HUES64 (cell line): ENCODE results near the gene ATG10.

ENCODE experiments used
- H3K27ac ChIP-seq: 2 replicates; pipeline ENCODE4 v1.7.0; 2013; ENCODE audit warnings: low read depth, low read length, inconsistent platforms
- H3K27me3 ChIP-seq: 2 replicates; pipeline ENCODE4 v1.6.1; 2013; ENCODE audit warnings: mild to moderate bottlenecking, low read length; ENCODE audit not compliant: insufficient read depth
- H3K36me3 ChIP-seq: 2 replicates; pipeline ENCODE4 v1.6.1; 2013; ENCODE audit warnings: mild to moderate bottlenecking, low read length; ENCODE audit not compliant: insufficient read depth
- H3K4me1 ChIP-seq: 2 replicates; pipeline ENCODE4 v1.6.1; 2013; ENCODE audit warnings: mild to moderate bottlenecking, low read length, moderate library complexity; ENCODE audit not compliant: insufficient read depth
- H3K4me3 ChIP-seq: 2 replicates; pipeline ENCODE4 v1.5.1; 2013; ENCODE audit warnings: mild to moderate bottlenecking, low read length, moderate library complexity
- H3K9ac ChIP-seq: 2 replicates; pipeline ENCODE4 v1.6.1; 2013; ENCODE audit warnings: mild to moderate bottlenecking, low read depth, low read length
- H3K9me3 ChIP-seq: 2 replicates; pipeline ENCODE4 v1.6.1; 2013; ENCODE audit warnings: low read depth, low read length; ENCODE audit not compliant: insufficient read depth
- WGBS: fragments of 150-250, 120-280 bp; methylation state at CpG from one replicate; pipeline ENCODE4 v1.1.7; 2013; ENCODE audit warnings: missing lambda C conversion rate; 5-methylcytosine and 5-hydroxymethylcytosine counted together

ATG10 gene

DNA sequence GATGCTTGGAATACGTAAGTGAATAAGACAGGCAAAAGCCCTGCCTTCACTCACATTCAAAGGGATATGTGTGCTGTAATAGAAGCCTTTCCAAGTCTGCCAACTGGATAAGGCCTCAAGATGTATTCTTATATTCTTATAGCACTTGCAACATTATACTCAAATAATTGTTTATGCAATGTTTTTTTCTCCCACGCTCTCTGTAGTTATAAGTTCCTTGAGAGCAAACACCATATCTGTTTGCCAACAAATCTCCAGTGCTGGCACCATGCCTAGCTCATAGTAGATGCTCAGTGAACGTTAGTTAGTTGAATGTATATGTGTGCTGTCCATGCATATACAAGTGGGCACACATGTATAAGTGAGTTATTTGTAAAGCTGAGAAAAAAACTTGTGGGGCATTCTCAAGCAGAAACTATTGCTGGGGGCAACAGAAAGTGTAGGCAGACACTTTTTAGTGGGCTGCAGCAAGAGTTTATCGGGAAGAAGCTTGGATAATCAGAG is 181.2 kb downstream of the ATG10 start:
- H3K9ac ChIP-seq, result no peak overlapping the region
- H3K4me3 ChIP-seq, result no peak overlapping the region
- H3K4me1 ChIP-seq, result peaks cover 19% of the 10 kb centered on the region
- H3K36me3 ChIP-seq, result no peaks in the 10 kb centered on the region
- no peaks in the 10 kb centered on the region for H3K9me3 ChIP-seq
- WGBS, result 93% methylated on average over 4 of the region's 4 CpGs
- H3K27me3 ChIP-seq, result no peaks in the 10 kb centered on the region
- no peak overlapping the region for H3K27ac ChIP-seq

DNA sequence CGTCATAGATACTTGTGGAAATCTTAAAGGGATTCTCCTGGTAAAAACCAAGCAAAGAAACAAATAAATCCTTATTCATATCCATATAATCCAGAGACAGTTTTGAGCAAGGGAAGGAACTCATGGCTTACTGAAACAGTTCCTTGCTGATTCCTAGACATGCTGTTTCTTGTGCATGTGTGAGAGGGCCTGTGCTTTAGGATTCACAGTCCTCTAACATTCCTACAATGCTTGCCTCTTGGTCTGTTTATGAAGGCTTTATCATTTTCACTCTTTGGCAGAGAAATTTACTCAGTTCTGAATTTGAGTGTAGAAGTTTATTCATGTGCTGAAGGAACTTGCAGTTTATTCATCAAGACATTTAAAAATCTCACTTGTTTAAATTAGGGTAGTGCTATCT is 183.0 kb downstream of the ATG10 start:
- Histone ChIP-seq H3K9me3 (no peaks in the 10 kb centered on the region), H3K4me3 (no peak overlapping the region), H3K27ac (no peak overlapping the region), H3K4me1 (peaks cover 19% of the 10 kb centered on the region), H3K9ac (no peak overlapping the region), H3K27me3 (no peaks in the 10 kb centered on the region), H3K36me3 (no peaks in the 10 kb centered on the region)
- WGBS, result 100% methylated on average over 1 of the region's 1 CpG

GRCh38 chr5:82155305-82155704 is 183.5 kb downstream of the ATG10 start:
- WGBS, result 50% methylated on average over 1 of the region's 1 CpG

GRCh38 chr5:82156874-82157273 is 185.1 kb downstream of the ATG10 start:
- no peaks in the 10 kb centered on the region for H3K27me3 ChIP-seq
- H3K9ac ChIP-seq, result no peak overlapping the region
- H3K36me3 ChIP-seq, result no peaks in the 10 kb centered on the region
- H3K4me1 ChIP-seq, result peaks cover 12% of the 10 kb centered on the region
- no peak overlapping the region for H3K27ac ChIP-seq
- WGBS, result 57% methylated on average over 4 of the region's 4 CpGs
- H3K9me3 ChIP-seq, result no peaks in the 10 kb centered on the region
- no peak overlapping the region for H3K4me3 ChIP-seq

More at GRCh38 chr5:82155305-82155704, 183.5 kb downstream of the ATG10 start:
- Histone ChIP-seq H3K9me3 (no peaks in the 10 kb centered on the region), H3K9ac (no peak overlapping the region), H3K27me3 (no peaks in the 10 kb centered on the region), H3K4me1 (peaks cover 15% of the 10 kb centered on the region), H3K27ac (no peak overlapping the region), H3K36me3 (no peaks in the 10 kb centered on the region), H3K4me3 (no peak overlapping the region)

- WGBS, result 100% methylated on average over 1 of the region's 3 CpGs
- peaks cover 17% of the 10 kb centered on the region for H3K4me1 ChIP-seq
- no peak overlapping the region for H3K27ac ChIP-seq
- H3K9me3 ChIP-seq, result no peaks in the 10 kb centered on the region
- no peaks in the 10 kb centered on the region for H3K36me3 ChIP-seq
- no peaks in the 10 kb centered on the region for H3K27me3 ChIP-seq
- no peak overlapping the region for H3K4me3 ChIP-seq
- no peak overlapping the region for H3K9ac ChIP-seq
These were observed 187.1 kb downstream of the ATG10 start for GRCh38 chr5:82158755-82159413.

GRCh38 chr5:82160948-82161347 is 189.1 kb downstream of the ATG10 start:
- no peaks in the 10 kb centered on the region for H3K9me3 ChIP-seq
- H3K9ac ChIP-seq, result no peak overlapping the region
- H3K4me1 ChIP-seq, result peaks cover 38% of the 10 kb centered on the region
- no peaks in the 10 kb centered on the region for H3K27me3 ChIP-seq
- H3K4me3 ChIP-seq, result no peak overlapping the region
- no peak overlapping the region for H3K27ac ChIP-seq
- H3K36me3 ChIP-seq, result no peaks in the 10 kb centered on the region

DNA sequence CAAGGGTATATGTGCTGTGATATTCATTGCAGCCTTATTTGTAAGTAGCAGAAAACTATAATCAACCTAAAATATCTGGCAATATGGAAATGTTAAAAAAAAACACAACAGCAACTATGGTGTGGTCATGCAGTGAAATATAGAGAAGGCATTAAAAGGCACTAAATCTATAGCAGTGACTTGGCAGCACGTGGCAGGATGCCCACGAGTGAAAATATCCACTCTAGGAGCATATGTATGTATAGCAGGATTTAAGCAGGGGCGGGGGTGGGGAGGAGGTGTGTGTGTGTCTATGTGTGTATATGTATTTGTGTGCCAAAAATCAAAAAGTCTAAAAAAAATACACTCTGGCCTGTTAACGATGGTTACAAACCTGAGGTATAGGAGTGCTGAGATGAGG is 190.8 kb downstream of the ATG10 start:
- Histone ChIP-seq H3K36me3 (no peaks in the 10 kb centered on the region), H3K4me3 (no peak overlapping the region), H3K27ac (no peak overlapping the region), H3K4me1 (peaks cover 41% of the 10 kb centered on the region), H3K27me3 (no peaks in the 10 kb centered on the region), H3K9me3 (no peaks in the 10 kb centered on the region), H3K9ac (no peak overlapping the region)
- WGBS, result 92% methylated on average over 4 of the region's 4 CpGs

DNA sequence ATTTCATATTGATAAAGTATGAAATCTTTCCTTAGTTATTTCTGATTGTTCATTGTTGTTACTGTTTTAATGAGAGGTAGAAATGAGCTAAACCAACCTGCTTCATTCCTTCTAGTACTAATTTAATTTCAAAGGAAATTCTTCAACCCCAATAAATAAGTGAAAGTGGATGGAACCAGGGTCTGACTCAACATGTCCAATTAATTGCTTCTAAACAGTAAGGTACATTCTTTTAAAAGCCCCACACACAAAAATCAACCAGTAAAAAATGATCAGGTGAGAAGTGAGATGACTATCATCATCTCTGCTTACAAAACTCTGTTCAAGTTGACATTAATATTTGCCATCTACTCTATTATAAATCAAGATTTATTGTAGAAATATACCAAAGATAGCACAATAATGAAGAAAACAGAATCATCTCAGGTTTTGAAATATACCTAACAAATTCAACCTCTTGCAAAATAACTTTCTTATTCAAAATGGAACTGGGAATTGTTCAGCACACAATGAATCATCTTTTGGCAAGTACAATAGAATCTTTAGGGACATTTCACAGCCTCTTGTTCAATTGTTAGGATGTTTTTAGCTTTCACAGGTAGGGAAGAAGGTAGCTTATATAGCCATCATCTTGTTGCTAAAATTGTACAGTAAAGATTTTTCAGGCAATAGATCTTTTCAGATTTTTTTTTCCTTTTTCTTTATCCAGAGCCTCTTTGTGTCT is 191.8 kb downstream of the ATG10 start:
- Histone ChIP-seq H3K4me1 (peaks cover 52% of the 10 kb centered on the region), H3K4me3 (no peak overlapping the region)

DNA sequence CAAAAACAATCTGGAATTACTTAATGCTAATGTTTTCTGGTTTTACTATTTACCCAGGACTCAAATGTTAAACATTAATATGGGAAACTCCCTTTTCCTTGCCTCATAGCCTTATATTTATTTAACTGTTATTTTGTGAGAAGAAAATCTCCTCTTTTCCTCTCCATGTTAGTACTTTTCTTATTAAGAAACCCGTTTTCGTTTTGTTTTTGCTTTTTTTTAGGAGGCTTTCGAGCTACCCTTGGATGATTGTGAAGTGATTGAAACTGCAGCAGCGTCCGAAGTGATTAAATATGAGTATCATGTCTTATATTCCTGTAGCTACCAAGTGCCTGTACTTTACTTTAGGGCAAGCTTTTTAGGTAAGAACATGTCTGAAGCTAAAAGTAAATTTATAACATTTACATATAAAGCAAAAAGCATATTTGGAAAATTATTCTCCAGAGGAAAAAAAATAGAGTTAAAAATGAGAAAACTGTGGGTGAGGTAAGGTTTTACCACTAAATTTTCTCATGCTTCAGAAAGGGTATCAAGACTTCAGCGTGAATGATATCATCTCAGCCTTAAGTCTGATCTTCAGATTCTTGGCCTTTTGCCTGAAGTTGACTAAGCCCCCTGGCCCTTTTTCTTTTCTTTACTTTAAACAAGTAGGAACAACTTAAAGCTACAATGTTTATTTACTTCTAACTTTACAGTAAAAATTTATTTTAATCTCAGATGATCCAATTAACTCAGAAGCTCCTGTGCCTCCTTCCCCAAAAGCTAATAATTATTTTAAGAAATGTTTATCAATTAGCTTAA is 192.6 kb downstream of the ATG10 start:
- Histone ChIP-seq H3K27ac (no peak overlapping the region), H3K36me3 (no peaks in the 10 kb centered on the region), H3K9ac (no peak overlapping the region), H3K4me3 (no peak overlapping the region), H3K27me3 (no peaks in the 10 kb centered on the region), H3K9me3 (no peaks in the 10 kb centered on the region), H3K4me1 (peaks cover 56% of the 10 kb centered on the region)
- 94% methylated on average over 6 of the region's 6 CpGs for WGBS

More for the DNA sequence above, 191.8 kb downstream of the ATG10 start:
- H3K36me3 ChIP-seq, result no peaks in the 10 kb centered on the region
- H3K9me3 ChIP-seq, result no peaks in the 10 kb centered on the region
- H3K27ac ChIP-seq, result no peak overlapping the region
- no peaks in the 10 kb centered on the region for H3K27me3 ChIP-seq
- no peak overlapping the region for H3K9ac ChIP-seq

DNA sequence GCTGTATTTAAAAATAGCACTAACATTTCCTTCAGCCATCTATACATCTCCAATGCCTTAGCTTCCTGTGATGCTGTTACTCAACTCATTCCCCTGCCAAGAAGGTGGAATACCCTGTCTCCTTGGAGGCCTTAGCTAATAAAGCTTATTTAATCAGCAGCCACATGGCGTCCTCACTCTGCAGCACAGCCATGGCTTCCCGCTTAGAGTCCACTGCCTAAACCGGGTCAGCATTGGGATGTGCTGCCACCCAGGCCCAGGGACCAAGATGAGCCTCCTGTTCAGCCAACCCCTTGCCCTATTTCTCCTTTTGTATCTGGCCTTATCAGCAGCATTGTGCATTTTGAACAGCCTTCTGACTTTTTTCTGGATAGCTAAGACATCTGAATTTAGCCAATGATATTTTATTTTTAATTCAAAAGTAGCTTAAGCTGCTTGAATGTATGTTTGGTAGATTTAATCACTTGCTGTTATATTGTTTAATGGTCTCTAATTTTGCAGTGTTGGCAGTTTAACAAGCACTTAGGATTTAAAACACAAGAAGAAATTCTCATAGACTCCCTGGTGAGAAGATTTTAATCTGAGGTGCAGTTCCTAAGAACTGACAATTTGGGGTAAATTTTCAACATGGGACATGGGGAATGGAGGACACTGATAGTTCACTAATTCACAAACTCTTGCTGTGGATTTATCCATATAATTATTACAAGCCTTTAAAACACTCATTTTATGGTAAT is 193.3 kb downstream of the ATG10 start:
- Histone ChIP-seq H3K4me3 (no peak overlapping the region), H3K36me3 (no peaks in the 10 kb centered on the region), H3K27ac (peak overlapping the region; percentile 29), H3K4me1 (peaks cover 56% of the 10 kb centered on the region), H3K27me3 (no peaks in the 10 kb centered on the region), H3K9ac (no peak overlapping the region), H3K9me3 (no peaks in the 10 kb centered on the region)
- 61% methylated on average over 3 of the region's 3 CpGs for WGBS
